Amniotic epithelial cell (primary cell): ENCODE data around the gene CR2.
"Not testable (repeated sequence)": the region's sequence is repeated elsewhere in the genome, so short reads cannot be mapped to it uniquely, and the experiment has no call there.

Source experiments
- DNase-seq: peaks from one replicate; pipeline ENCODE4 v3.0.0-alpha.2; 2010; ENCODE audit warnings: low read depth

The CR2 gene

DNA sequence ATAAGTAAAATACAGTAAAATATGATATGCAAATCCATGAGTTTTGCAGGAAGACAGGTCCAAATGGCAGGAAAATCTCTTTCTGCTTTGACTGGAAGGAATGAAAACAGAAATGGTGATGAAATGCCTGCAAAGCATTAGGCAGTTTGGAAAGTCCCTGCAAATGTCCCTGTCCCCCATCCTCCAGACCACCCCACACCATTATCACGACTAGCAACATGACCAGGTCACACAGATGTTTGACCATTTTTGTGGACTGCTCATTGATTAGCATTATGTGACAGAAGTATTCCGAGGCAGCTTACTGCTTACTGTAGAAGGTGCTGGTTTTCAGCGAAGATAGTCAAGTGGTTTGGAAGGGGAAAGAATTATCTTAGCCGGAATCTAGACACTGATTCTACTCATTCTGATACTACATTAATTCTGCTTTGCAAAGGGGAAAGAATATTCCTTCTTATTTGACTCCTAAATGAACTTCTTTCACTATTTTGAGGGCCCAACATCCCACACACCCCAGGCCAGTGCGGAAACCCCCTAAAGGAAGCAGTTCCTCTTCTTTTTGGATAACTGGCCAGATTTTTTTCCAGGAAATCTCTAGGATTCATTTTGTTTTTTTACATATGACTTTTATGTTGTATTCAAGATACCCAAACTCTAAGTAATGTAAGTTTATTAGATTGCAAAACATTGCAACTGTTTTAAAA lies 9.5 kb upstream of the CR2 start:
- no peak for DNase-seq

DNA sequence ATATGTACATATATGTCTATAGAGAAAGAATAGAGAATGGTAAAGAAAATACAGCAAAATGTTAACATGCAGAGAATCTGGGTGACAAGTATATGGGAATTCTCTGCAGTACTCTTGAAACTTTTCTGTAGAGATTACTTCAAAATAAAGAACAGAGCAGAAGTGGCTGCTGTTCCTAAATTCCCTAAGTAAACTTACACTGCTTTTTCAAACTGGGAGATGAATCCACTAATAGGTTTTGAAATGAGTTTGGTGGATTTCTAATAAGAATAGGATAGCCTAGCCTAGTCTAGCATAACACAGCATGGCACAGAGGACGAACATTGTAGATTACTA lies 450 bp upstream of the CR2 start:
- DNase-seq = no peak

DNA sequence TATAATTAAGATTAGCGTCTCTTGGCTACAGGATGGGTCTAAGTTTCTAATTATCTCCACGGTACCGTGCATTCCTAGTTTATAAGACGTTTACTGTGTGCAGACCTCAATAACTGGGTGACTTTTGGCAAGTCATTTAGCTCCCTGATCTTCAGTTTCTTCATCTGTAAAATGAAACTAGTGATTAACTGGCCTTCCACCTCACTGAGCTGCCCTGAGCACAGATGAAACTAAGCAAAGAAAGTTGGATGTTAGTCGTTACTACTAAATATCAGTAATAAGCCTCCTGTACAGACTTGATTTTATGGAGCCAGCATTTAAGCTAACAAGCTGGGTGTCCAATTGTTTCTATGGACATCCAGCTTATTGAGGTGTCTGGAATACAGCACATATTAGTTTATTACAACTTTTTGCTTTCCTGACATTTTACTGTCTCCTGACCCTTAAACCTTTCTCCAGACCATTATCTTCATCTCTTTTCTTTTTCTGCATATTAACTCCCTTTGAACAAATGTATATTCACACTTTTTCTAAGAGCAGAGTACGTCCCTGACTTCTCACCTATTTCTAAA lies 1.1 kb downstream of the CR2 start:
- no peak for DNase-seq

GRCh38 chr1:207458414-207458813 lies 4.3 kb downstream of the CR2 start:
- no peak for DNase-seq

- DNase-seq = no peak
Observed at GRCh38 chr1:207459008-207459407, 4.9 kb downstream of the CR2 start.

GRCh38 chr1:207461649-207462048 lies 7.5 kb downstream of the CR2 start:
- no peak for DNase-seq

GRCh38 chr1:207462535-207462934 lies 8.4 kb downstream of the CR2 start:
- DNase-seq = no peak

- DNase-seq = peak; percentile 68
Observed at GRCh38 chr1:207463021-207463420, 8.9 kb downstream of the CR2 start.

GRCh38 chr1:207463571-207463970 lies 9.4 kb downstream of the CR2 start:
- DNase-seq = no peak

- no peak for DNase-seq
Observed at GRCh38 chr1:207470927-207471326, 16.8 kb downstream of the CR2 start.

GRCh38 chr1:207474210-207474609 lies 20.1 kb downstream of the CR2 start:
- no peak for DNase-seq

GRCh38 chr1:207486198-207486597 lies 32.1 kb downstream of the CR2 start:
- no peak for DNase-seq

- no peak for DNase-seq
Observed at GRCh38 chr1:207487636-207488035, 33.5 kb downstream of the CR2 start.

GRCh38 chr1:207493212-207493611 lies 39.1 kb downstream of the CR2 start:
- DNase-seq = no peak

DNA sequence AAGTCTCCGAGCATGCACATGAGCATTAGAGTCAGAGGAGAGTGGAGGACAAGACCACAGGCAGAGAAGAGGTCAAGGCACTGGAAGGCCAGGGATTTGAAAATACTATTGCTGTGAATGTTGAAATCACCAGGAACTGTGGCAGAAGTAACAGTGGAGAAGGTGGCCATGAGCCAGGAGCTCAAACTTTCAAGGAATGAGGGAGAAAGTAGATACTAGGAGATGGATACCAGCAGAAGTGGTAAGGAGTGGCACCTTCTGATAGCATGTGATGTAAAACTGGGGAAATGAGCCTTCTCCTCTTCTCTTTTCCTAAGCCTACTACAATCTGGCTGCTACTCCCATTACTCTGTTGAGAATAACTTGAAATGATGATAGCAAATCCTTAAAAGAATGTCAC lies 40.0 kb downstream of the CR2 start:
- DNase-seq = no peak

GRCh38 chr1:207495281-207495680 lies 41.2 kb downstream of the CR2 start:
- DNase-seq = not testable (repeated sequence)

GRCh38 chr1:207495801-207496792 lies 42.0 kb downstream of the CR2 start, which contains the start of gene CR1:
Gene CR1 (plus strand): TSS chr1:207496157. CDS start chr1:207496268, 111 bp downstream.
- DNase-seq = peak; percentile 7

- DNase-seq = no peak
Observed at GRCh38 chr1:207497941-207498340, 43.8 kb downstream of the CR2 start.

DNA sequence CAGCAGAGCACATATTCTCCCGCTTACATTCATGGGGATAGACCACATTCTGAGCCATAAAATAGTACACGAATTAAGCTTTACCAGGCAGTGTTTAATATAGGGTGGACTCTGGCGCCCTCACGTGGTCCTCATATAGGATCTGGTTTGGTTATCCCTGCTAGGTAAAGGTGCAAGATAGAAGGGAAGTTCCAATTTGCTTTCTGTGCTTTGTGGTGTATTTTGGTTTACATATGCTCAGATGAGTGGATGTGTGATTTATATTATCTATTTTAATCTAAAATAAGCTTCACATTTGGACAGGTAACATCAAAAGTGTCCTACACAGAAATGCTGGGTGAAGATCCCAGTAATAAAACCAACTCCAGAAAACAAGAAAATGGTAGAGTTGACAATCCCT lies 45.4 kb downstream of the CR2 start:
- DNase-seq = peak; percentile 68

GRCh38 chr1:207500306-207500705 lies 46.2 kb downstream of the CR2 start:
- no peak for DNase-seq

DNA sequence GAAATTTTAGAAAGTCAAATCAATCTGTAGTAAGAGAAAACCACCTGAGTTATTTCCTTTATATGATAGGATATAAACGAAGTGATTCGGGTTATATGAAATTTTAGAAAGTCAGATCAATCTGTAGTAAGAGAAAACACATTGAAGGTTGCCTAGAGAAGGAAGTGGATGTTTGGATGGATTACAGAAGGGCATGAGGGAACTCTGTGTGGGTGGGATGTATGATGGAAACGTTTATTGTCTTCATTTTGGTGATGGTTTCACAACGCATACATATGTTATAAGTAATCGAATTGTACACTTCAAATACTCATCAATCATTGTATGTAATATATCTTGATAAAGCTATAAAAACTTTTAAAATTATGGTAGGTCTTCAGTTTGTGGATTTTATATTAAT lies 46.9 kb downstream of the CR2 start:
- DNase-seq = no peak

GRCh38 chr1:207502726-207503125 lies 48.6 kb downstream of the CR2 start:
- no peak for DNase-seq

DNA sequence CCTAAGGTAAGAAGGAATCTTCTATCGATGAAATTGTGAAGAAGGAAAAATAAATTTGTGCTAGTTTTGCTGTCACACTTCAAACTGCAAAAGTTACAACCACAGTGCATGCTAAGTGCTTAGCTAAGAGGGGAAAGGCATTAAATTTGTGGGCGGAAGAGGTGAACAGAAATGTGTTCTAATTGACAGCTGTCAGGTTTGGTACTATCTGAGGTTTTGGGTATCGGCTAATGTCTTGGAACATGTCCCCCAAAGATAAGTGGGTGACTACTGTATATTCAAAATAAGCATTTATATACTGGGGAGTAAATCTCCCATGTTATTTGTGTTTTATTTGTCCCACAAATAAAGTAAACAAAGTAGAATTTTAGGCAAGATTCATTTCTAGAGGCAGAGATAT lies 49.8 kb downstream of the CR2 start:
- DNase-seq = no peak
